Colon (tissue), 2 donors: ENCODE results near the gene C14orf39.
"Not testable (repeated sequence)": the region's sequence is repeated elsewhere in the genome, so short reads cannot be mapped to it uniquely, and the experiment has no call there.

Experiments used
- FAIRE-seq: peaks from 2 replicates; lab custom pipeline; 2012; peaks lifted over from hg19 to GRCh38; lab: Jason Lieb, UNC
- donor health status: control.
- donor health status: control.

The C14orf39 gene

GRCh38 chr14:60495946-60496345, 10.1 kb upstream of the C14orf39 start:
- FAIRE-seq: no peak

- FAIRE-seq: no peak
Observed at GRCh38 chr14:60490270-60490669, 4.4 kb upstream of the C14orf39 start.

DNA sequence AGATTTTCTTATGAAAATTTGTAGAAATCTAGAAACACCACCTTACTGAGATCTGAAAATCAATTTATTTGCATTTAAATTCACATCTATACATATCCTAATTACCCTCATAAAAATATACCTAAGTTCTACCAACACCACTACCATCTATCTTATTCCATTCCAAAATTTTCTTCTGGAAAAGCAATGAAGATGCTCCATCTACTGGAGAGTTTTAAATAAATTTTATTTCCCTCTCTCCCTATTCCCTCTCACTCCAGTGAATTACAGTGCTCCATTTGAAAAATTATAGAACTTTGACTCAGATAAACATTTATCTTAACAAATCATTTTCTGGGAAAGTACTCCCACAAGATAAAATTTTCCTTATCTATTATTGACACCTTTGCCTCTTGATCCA, 2.3 kb upstream of the C14orf39 start:
- FAIRE-seq: no peak

GRCh38 chr14:60487211-60487610, 1.3 kb upstream of the C14orf39 start:
- no peak for FAIRE-seq

GRCh38 chr14:60485057-60485597, 736 bp downstream of the C14orf39 start:
- no peak for FAIRE-seq

- FAIRE-seq: no peak
Observed at GRCh38 chr14:60482743-60483142, 3.1 kb downstream of the C14orf39 start.

GRCh38 chr14:60480248-60480647, 5.6 kb downstream of the C14orf39 start:
- not testable (repeated sequence) for FAIRE-seq

DNA sequence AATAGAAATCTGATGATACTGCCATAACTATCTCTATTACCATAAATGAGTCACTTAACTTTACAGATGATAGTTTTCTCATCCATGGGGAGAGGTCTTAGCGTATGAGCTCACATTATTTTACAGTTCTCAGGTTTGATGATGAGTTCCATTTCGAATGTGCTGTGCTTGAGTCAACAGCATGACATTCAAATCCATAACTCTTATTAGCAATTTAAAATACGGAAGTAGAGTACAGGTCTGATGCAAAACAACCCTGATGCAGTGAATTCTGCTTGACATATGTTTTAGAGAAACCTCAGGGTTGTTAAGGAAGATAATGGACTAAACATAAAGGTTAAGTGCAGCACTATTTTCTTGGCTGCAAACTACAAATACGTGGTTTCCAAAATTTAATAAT, 30.0 kb downstream of the C14orf39 start:
- no peak for FAIRE-seq

DNA sequence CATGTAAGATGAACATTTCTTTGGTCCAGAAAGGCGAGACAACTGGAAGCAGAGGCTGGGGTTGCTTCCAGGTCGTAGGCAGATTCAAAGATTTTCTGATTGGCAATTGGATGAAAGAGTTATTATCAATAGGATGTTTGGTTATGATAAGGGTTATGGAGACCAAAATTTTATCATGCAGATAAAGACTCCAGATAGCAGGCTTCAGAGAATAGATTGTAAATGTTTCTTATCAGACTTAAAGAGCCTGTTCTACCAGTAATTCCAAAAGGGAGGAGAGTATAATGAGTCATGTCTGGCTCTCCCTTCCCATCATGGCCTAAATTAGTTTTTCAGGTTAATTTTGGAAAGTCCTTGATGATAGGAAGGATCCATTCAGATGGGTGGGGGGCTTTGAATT, 55.6 kb downstream of the C14orf39 start:
- FAIRE-seq: no peak

- no peak for FAIRE-seq
Observed at GRCh38 chr14:60420050-60420449, 65.8 kb downstream of the C14orf39 start.

DNA sequence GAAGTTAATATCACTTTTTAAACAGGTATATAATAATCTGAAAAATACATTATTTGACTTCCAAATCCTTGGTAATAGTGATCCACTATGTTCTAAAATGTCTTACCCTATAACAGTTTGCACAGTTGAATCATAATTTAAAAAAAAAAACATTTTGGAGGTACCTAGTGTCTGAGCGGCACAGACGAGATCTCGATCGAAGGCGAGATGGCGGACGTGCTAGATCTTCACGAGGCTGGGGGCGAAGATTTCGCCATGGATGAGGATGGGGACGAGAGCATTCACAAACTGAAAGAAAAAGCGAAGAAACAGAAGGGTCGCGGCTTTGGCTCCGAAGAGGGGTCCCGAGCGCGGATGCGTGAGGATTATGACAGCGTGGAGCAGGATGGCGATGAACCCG, 88.3 kb downstream of the C14orf39 start:
- not testable (repeated sequence) for FAIRE-seq

DNA sequence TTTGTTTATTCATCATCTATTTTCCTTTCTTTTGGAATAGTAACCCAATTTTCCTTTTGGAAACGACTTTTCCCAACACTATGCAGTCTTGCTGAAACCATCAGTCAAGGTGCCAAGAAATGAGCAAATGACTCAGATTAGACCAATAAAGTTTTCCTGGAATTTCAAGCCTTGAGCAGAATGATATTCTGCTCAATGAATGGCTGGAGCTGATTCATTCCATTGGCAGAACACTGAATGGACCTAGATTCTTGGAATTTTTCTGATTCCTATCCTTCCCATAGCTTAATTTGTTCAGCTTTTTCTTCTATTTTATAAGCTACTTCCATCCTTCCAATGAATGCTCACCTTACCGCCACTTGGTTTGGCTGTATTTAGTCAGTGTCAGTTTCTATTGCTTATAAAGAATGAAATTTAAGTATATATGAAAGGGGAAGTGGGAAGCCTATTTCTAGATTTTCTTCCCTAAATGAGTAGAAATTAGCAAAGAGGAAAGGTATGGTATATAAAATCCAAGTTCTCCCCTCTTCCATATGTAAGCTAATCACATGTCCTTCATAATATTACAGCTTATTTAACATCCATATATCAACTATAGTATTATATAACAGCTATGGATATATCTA, 89.0 kb downstream of the C14orf39 start:
- no peak for FAIRE-seq
